ENCODE results near the gene CARNS1. TPM values are rescaled to one million over a fixed set of nuclear protein-coding genes. Genes with fewer than 3 reads are reported as not detected.

The CARNS1 gene
- total and polyA plus RNA-seq, 9 of the 15 experiments (the other 6 are each of a cell fraction or from before 2014, with no cell fraction given): 0.01 to 0.18 (median 0.06) TPM; not detected in 3

DNA sequence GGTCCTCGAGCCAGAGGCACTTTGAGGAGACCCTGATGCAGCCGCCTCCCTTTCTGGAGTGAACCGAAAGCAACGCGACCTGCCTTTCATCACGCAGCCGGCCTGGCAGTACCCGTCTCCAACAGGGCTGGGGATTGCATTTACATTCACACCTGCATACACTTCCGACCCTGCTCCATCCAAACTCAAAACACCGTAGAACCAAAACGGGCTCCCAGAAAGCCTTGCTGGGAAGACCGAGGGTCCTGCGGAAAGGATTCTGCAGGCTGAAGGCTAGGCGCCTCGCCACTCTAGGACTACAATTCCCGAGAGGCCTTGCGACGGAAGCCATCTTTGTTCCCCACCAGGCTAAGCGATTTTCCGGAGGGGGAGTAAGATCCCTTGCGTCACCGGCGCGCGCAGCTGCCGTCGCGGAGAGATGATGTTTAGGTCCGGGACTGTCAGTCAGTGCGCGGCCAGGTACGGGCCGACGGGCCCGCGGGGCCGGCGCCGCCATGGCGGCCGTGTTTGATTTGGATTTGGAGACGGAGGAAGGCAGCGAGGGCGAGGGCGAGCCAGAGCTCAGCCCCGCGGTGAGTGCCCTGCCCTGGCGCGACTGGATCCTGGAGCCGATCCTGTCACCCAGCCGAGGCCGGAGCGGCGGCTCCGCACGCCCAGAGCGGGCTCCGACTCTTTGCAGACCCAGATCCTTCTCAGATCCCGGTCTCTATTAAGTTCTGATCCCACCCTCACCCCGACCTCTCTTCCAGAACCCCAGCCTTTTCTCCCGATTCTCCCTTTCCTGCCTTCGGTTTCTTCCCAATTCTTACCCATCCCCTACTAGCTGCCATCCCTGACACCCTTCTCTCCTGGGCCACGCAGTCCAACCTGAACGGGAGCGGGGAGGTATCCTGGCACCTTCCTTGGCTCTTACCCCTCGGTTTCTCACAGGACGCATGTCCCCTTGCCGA is 12.8 kb downstream of the CARNS1 start, which contains the start of gene RPS6KB2 (continued):
- TF ChIP-seq TAF1 (IDR thresholded peaks at IDR 0.05; ENCODE audit: control insufficient read depth, extremely low read depth, insufficient read depth, low read length, severe bottlenecking) (peak; percentile 88), RBM15 (IDR thresholded peaks at IDR 0.05; ENCODE audit: insufficient read depth, low read length) (no peak), ZZZ3 (IDR thresholded peaks at IDR 0.05) (no peak), ZNF668 (CRISPR knock-in tag; IDR thresholded peaks at IDR 0.05) (no peak), ZNF197 (CRISPR knock-in tag; IDR thresholded peaks at IDR 0.05; ENCODE audit: low read depth) (peak; percentile 78; the same call in 1 of the 2 replicates), TCFL5 (CRISPR knock-in tag; conservative IDR thresholded peaks at IDR 0.05) (no peak), MNT (conservative IDR thresholded peaks at IDR 0.05) (peak; percentile 76 to 91), ZNF644 (tag; IDR thresholded peaks at IDR 0.05; ENCODE audit: low read depth) (no peak), ZNF384 (IDR thresholded peaks at IDR 0.05; ENCODE audit: low read depth, low read length) (0 out of 2 replicates have a peak, but pooled peaks have one; percentile 22), SAFB (IDR thresholded peaks at IDR 0.05; ENCODE audit: borderline replicate concordance, low read depth, low read length) (no peak), ID3 (CRISPR knock-in tag; IDR thresholded peaks at IDR 0.05) (no peak), ID3 (tag; IDR thresholded peaks at IDR 0.05) (no peak), ESRRB (CRISPR knock-in tag; IDR thresholded peaks at IDR 0.05; ENCODE audit: borderline replicate concordance) (no peak), FOXA3 (CRISPR knock-in tag; conservative IDR thresholded peaks at IDR 0.05 in 1 of 2, IDR thresholded peaks at IDR 0.05 in 1 of 2) (no peak), ZNF551 (CRISPR knock-in tag; IDR thresholded peaks at IDR 0.05) (no peak), ZNF224 (CRISPR knock-in tag; IDR thresholded peaks at IDR 0.05) (no peak), NKRF (IDR thresholded peaks at IDR 0.05; ENCODE audit: borderline replicate concordance) (peak; percentile 51; the same call in 1 of the 2 replicates), ZNF347 (CRISPR knock-in tag; IDR thresholded peaks at IDR 0.05; ENCODE audit: low read depth) (no peak), GATAD2B (IDR thresholded peaks at IDR 0.05; ENCODE audit: borderline replicate concordance) (no peak)
- TF ChIP-seq, protein P1, sequence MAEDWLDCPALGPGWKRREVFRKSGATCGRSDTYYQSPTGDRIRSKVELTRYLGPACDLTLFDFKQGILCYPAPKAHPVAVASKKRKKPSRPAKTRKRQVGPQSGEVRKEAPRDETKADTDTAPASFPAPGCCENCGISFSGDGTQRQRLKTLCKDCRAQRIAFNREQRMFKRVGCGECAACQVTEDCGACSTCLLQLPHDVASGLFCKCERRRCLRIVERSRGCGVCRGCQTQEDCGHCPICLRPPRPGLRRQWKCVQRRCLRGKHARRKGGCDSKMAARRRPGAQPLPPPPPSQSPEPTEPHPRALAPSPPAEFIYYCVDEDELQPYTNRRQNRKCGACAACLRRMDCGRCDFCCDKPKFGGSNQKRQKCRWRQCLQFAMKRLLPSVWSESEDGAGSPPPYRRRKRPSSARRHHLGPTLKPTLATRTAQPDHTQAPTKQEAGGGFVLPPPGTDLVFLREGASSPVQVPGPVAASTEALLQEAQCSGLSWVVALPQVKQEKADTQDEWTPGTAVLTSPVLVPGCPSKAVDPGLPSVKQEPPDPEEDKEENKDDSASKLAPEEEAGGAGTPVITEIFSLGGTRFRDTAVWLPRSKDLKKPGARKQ (CRISPR knock-in tag; IDR thresholded peaks at IDR 0.05): no peak

Data from K562 (cell line).